Superior temporal gyrus (tissue), 1 donor: ENCODE measurements around the gene VSIG2.

Experiments used
- DNase-seq: peaks from one replicate; pipeline ENCODE4 v3.0.0-alpha.2; 2016; ENCODE audit errors: extremely low spot score

The VSIG2 gene

GRCh38 chr11:124748481-124749343 lies 3.3 kb downstream of the VSIG2 start:
- DNase-seq, result no peak

GRCh38 chr11:124748100-124748418 lies 4.0 kb downstream of the VSIG2 start:
- DNase-seq, result no peak

DNA sequence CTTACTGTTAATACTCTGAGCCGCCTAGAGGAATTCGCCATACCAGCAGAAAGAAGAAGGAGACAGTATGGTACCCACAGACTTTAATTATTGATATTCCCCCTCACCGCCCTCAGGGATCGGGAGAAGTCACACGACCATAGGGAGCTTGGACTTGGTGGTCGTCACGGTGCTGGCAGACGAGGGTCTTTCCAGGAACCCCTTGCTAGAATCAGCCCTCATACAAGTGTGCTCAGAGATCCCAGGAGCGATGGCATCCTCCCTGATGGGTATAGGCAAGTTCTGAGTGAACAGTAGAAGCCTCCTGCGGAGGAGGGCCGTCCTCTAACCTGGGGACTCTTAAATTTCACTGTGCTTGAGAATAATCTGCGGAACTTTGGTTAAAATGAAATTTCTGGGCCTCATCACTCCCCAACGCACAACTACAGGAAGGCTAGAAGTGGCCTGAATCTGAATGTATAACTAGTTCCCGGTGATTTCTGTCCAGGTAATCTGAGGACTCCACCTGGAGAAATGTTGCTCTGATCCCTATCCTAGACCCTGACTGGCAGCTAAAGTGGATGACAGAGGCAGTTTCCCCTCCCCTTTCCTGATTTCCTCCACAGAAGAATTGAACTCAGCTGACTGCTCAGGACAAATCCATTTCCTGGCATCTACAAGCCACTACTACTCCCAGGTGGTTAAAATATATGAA lies 4.5 kb downstream of the VSIG2 start:
- DNase-seq, result no peak

- no peak for DNase-seq
Measured at GRCh38 chr11:124746621-124747243, 5.3 kb downstream of the VSIG2 start.

DNA sequence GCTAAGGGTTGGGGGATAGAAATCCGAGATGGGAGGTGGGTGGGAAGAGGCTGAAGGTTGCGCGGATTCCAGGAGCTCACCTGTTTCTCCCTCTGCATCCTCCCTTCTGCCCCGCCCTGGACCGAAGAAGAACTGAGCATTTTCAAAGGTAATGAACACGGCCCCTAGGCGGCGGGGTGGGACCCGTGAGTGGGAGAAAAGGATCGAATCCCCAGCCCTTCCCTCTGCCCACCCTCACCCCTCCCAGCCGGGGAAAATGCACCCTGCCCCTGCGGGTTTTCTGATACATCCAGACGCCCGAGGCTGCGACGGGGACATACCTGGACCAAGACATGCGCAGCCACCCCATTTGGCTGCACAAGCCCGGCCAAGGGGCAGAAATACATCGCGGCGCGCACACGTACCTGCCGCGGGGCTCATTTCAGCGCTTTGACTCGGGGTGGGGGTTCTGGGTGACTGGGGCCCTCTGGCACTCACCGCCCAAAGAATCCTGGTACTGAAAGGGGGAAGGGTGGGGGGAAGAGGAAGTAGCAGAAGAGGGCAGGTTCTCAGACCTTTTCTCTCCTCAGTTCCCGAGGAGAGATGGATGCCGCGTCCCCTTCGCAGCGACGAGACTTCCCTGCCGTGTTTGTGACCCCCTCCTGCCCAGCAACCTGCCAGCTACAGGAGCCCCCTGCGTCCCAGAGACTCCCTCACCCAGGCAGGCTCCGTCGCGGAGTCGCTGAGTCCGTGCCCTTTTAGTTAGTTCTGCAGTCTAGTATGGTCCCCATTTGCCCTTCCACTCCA lies 6.0 kb downstream of the VSIG2 start:
- no peak for DNase-seq

DNA sequence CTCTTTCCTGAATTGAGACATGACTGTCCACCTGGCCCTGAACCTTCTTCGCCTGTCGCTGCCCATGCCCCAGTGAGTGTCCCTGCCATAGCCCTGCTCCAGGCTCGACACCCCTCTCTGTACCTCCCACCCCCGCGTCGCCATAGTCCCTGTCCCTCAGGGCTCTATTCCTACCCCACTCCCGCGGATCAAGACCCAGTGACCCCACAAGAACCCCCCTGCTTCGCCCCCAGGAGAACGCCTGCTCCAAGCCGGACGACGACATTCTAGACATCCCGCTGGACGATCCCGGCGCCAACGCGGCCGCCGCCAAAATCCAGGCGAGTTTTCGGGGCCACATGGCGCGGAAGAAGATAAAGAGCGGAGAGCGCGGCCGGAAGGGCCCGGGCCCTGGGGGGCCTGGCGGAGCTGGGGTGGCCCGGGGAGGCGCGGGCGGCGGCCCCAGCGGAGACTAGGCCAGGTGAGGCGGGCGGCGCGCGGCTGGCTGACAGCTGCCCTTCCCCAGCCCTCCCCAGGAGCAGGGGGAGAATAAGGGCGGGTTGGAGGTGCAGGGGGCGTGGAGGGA lies 6.7 kb downstream of the VSIG2 start:
- no peak for DNase-seq

- DNase-seq, result no peak
Measured at GRCh38 chr11:124743050-124743449, 9.0 kb downstream of the VSIG2 start.

- DNase-seq, result no peak
Measured at GRCh38 chr11:124742555-124742954, 9.5 kb downstream of the VSIG2 start.

DNA sequence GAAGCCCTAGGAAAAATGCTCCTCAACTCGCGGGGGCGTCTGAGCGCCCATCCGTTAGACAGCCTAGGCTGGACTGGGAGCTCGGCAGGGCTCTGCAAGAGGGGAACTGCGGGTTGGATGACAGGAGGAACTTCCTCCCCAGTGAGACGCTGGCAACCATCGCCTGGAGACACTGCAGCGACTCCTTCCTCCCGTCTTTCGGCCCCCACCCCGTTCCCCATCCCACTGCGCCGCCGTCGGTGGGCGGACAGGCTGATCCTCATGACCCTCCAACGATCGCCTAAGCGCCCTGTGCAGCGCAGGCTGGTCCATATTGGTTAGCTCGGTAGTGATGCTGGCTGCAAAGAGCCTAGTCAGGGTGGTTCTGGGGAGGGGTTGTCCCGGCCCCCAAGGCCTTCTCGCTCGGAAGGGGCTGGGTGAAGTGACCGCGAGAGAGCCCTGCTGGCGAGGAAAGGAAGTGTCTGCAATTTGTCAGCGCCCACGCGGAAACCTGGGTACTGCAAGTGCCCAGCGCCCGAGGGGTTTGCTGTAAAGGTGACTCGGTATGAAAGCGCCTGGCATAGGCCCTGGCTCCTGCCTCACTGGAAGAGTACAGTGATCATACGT lies 11.7 kb downstream of the VSIG2 start:
- peak; percentile 34 for DNase-seq

DNA sequence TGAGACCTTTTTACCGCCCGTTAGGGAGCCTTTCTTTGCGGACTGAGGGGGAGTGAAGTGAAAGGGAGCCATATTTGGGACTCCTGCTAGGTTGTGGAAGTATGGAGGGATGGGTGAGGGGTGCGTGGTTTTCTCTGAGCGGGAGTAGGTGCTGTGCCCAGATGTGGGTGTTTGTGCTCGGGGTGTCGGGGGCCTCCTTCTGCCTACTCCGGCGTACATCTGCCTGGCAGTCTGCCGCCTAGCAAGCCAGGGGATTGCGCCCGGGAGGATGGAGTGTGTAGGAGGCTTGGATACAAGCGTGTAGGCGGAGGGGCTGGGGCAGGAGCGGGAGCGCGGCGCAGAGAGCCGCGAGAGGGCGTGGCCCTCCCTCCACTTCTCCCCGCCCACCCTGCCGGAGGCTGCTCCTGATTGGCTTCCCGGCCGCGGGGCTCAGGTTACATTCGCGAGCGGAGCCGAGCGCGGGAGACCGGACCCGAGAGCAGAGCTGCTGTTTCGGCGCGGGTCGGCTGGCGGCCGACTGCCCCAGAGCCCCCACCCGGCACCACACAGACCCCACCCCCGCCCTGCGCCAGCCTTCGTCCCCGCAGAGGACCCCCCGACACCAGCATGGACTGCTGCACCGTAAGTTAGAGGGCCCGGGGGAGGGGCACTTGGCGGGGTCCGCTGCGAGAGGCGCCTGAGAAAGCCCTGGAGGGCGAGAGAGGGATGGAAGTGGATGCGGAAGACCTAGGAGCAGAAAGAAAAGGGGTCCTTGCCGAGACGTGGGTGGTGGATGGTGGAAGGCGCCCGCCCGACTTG lies 12.4 kb downstream of the VSIG2 start, which contains the start of gene NRGN:
Gene NRGN, plus strand, starts transcription at position 464 of the 798 bp plus-strand sequence. Its CDS starts 143 bp downstream, at position 607.
- peak; percentile 64 for DNase-seq

GRCh38 chr11:124738713-124739478 lies 13.2 kb downstream of the VSIG2 start:
- DNase-seq, result peak; percentile 13

- DNase-seq, result peak; percentile 32
Measured at GRCh38 chr11:124737638-124738305, 14.3 kb downstream of the VSIG2 start.

GRCh38 chr11:124736736-124737135 lies 15.3 kb downstream of the VSIG2 start:
- DNase-seq, result no peak

GRCh38 chr11:124732230-124732629 lies 19.8 kb downstream of the VSIG2 start:
- no peak for DNase-seq

GRCh38 chr11:124729571-124729970 lies 22.5 kb downstream of the VSIG2 start:
- DNase-seq, result no peak

DNA sequence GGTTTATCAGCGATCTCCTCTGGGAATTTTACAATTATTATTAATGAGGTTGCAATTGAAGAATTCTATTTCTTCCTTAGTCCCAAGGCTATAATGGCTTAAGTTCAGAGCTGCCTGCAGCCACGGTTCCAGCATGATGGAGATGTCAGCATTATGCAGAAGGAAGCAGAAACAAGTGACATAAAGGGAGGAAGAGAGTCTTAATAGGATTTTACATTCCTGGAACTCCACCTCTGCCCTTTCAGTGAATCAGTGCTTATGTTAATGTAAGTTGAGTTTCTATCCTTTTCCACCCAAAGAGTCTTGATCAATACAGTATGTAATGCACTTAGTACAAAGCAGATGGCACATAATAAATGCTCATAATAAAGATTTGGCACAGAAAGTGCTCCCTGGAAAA lies 23.9 kb downstream of the VSIG2 start:
- DNase-seq, result no peak

DNA sequence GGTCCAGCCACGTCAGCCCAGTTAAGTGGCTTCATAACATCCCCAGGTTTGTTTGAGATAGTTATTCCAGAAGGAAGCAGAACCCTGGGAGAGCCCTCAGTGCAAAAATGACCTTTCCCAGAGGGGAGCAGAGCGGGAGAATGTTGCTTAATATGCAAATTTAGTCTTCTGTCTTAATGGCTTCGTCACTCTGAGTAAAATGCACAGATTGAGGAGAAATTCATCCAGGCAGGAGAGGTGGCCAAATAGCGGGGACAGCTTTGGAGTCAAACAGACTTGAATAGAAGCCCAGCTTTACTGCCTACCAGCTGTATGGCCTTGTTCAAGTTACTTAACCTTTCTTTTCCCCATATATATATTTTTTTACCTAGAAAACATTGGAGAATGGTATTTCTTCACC lies 24.6 kb downstream of the VSIG2 start:
- DNase-seq, result no peak

DNA sequence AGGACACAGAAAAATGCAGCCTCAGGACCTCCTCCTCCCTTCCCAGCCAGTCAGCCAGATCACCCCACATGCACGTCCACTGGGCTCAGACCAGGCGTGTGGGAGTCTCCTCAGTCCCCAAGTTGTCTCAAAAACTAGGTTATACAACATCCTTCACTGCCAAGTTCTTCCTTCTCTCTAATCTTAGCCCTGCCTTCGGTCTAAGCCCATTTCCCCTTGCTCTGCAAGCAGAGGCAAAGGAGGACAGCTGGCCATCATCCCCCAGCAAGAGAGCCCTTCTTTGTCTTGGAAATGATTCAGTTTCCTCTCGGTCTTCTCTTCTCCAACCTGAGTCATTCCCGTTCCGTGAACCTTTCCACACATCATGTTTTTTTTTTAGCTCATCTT lies 26.3 kb downstream of the VSIG2 start:
- peak; percentile 53 for DNase-seq
